IMR-90 (cell line): ENCODE measurements around the gene TCAP.
A peak's percentile ranks its signal among the peaks of the same experiment; 100 is the strongest.

Experiments used
- CEBPB ChIP-seq: IDR thresholded peaks from 2 replicates; pipeline ENCODE4 v1.6.1; 2012; ENCODE audit warnings: low read depth, low read length, improper control_type of control experiment
- CTCF ChIP-seq: conservative IDR thresholded peaks from 2 replicates; pipeline ENCODE4 v1.5.1; 2012; ENCODE audit warnings: mild to moderate bottlenecking, low read depth, low read length, improper control_type of control experiment
- MAZ ChIP-seq: IDR thresholded peaks from 2 replicates; pipeline ENCODE4 v1.6.1; 2012; ENCODE audit warnings: low read depth, mild to moderate bottlenecking, low read length, improper control_type of control experiment, moderate library complexity, borderline replicate concordance
- POLR2A ChIP-seq: IDR thresholded peaks from 2 replicates; pipeline ENCODE4 v1.6.1; 2012; ENCODE audit warnings: mild to moderate bottlenecking, low read depth, low read length
- RCOR1 ChIP-seq: IDR thresholded peaks from 2 replicates; pipeline ENCODE4 v1.6.1; 2012; ENCODE audit warnings: mild to moderate bottlenecking, low read length, improper control_type of control experiment; ENCODE audit not compliant: insufficient replicate concordance
- SMC3 ChIP-seq: fragments of 150-350 bp; IDR thresholded peaks from 2 replicates; pipeline ENCODE4 v1.6.1; 2016; ENCODE audit warnings: low read depth, mild to moderate bottlenecking, antibody characterized with exemption, low read length, moderate library complexity
- USF2 ChIP-seq: fragments of 150-350 bp; IDR thresholded peaks from 2 replicates; pipeline ENCODE4 v1.6.1; 2017; ENCODE audit warnings: mild to moderate bottlenecking, antibody characterized with exemption, low read length, low read depth

GRCh38 chr17:39687546-39688474 lies 22.7 kb downstream of the TCAP start, which contains the start of gene PGAP3:
- TF ChIP-seq CTCF (0 out of 2 replicates have a peak, but pooled peaks have one; percentile 13), SMC3 (no peak), MAZ (no peak), CEBPB (no peak), RCOR1 (no peak), POLR2A (peak; percentile 63; the same call in 1 of the 2 replicates), USF2 (no peak)
